Stimulated activated CD4-positive, alpha-beta T cell treated with anti-CD3 and anti-CD28 coated beads, Interleukin-4, amount 100 ng/mL, for 48 hours (primary cell): ENCODE measurements around the gene IQGAP3.
"Not testable (repeated sequence)": the region's sequence is repeated elsewhere in the genome, so short reads cannot be mapped to it uniquely, and the experiment has no call there.

Experiments
- DNase-seq, 2 donors: peaks; one replicate each; pipeline ENCODE4 v3.0.0-alpha.2; 2020; ENCODE audit warnings: low read depth in 2 of 2

Gene IQGAP3, protein sequence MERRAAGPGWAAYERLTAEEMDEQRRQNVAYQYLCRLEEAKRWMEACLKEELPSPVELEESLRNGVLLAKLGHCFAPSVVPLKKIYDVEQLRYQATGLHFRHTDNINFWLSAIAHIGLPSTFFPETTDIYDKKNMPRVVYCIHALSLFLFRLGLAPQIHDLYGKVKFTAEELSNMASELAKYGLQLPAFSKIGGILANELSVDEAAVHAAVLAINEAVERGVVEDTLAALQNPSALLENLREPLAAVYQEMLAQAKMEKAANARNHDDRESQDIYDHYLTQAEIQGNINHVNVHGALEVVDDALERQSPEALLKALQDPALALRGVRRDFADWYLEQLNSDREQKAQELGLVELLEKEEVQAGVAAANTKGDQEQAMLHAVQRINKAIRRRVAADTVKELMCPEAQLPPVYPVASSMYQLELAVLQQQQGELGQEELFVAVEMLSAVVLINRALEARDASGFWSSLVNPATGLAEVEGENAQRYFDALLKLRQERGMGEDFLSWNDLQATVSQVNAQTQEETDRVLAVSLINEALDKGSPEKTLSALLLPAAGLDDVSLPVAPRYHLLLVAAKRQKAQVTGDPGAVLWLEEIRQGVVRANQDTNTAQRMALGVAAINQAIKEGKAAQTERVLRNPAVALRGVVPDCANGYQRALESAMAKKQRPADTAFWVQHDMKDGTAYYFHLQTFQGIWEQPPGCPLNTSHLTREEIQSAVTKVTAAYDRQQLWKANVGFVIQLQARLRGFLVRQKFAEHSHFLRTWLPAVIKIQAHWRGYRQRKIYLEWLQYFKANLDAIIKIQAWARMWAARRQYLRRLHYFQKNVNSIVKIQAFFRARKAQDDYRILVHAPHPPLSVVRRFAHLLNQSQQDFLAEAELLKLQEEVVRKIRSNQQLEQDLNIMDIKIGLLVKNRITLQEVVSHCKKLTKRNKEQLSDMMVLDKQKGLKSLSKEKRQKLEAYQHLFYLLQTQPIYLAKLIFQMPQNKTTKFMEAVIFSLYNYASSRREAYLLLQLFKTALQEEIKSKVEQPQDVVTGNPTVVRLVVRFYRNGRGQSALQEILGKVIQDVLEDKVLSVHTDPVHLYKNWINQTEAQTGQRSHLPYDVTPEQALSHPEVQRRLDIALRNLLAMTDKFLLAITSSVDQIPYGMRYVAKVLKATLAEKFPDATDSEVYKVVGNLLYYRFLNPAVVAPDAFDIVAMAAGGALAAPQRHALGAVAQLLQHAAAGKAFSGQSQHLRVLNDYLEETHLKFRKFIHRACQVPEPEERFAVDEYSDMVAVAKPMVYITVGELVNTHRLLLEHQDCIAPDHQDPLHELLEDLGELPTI (N-terminal part only)

DNA sequence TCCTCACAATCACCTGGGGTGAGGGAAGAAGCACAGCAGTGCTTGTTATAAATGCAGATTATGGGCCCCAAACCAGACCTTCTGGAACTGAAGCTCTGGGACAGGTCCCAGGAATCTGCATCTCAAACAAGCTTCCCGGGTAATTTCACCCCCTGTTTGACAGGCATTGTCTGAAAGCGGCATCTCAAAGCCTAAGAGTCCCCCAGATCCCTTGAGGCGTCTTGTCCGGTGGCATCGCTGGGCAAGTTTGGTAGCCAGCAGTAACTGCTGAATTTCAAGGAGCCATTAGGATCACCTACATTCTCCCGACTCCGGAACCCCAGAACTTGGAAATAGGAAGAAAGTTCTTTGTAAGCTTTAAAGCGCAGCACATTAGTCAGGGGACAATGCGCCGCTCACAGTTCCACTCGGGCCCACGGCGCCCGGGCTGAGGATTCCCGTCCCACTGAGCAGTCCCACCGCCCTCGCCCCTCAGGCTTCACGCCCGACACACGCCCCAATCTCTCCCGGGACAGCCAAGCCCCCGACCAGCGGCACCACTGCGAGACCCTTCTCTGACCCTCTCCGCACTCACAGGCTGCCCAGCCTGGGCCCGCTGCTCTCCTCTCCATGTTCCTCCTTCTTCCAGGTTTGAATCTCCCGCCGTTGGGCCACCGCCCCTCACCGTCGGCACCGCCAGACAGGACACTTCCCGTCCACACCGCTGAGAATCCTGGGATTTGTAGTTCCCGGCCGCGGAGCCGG, at the start of gene IQGAP3:
Gene IQGAP3 (minus strand): TSS at position 647 of the 744 bp plus-strand sequence. CDS start 36 bp downstream, at position 611.
- DNase-seq = peak; percentile 66 to 68

DNA sequence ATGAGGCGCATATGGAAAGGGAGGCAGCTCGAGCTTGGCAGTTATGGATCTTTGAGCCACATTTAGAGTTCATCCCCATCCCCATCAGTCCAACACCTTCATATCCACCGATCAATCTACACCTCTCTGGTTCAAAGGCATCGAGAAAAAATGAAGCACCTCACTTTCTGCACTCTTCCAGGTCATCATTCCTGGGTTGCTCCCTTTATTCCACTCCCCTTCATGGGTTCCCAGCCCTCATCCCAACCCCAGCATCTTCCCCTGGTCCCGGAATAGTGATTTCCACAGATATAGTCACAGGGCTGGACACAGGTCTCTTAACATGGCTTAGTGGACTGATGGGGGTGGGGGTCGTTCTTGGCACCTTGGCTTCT, 47.2 kb upstream of the IQGAP3 start:
- no peak for DNase-seq

DNA sequence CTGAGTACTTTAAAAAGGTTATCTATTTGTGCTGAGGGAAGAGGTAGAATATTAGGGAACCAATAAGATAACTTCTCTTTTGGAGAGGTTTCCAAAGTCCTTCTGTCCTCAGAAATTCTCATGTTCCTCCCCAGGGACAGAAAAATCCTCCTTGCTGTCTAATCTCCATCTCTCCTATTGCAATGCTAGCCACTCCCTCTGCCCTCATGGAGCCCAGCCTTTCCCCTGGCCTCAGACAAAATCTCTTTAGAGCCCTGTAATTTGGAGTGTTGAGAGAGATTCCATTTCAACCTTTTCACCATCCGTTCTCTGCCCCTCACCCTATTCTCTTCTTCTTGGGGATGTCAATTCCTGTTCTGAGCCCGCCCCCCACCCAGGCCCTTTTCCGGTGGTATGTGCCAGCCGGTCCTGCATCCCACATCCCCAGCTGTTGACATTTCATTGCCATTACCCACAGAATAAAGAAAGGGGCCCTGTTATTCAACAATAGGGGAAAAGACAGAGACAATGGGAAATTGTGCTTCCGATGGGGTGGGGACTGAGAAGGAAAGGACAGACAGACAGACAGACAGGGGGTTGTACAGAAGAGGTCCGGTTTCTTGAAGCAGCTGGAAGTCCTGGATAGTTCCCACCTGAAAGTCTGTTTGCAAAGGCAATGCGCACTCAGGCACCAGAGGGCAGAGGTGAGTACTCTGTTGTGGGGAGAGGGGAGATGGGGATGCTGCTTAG, 46.7 kb upstream of the IQGAP3 start, which contains the start of gene HAPLN2:
Gene HAPLN2 (plus strand): TSS at position 563 of the 729 bp plus-strand sequence. CDS start 4,076 bp downstream, outside the sequence.
- DNase-seq = no peak

DNA sequence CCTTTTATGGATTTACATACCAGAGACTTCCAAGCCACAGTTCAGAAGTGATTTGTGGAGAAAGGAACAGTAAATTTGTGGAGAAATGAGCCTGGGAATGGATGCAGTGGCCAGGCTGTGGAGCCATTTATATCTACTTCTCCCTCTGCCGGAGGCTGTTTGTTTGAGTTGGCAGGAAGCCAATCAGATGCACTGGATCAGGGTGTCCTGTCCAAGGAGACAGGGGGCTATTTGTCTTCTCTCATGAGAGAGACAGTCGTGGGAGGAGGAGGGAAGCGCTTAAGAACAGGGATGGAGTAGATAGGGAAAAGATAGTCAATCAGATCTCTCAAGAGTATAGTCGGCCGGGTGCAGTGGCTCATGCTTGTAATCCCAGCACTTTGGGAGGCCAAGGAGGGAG, 44.1 kb upstream of the IQGAP3 start:
- no peak for DNase-seq

DNA sequence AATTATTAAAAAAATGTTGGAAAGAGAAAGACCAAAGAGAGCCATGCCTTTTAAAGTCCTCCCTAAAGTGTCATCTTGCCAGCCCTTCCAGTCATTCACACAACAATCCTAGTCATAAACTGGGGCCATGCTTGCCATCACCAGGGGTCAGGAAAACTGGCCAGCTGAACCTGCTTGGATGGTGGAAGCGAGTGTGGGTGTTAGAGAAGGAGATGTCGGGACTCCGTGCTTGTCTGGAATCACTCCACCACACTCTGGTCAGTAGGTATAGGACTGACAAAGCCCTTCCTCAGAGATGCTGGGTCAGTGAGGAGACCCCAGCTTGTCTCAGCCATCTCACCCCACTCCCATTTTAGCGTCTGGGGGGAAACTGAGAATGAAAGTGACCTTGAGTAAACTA, 43.6 kb upstream of the IQGAP3 start:
- no peak for DNase-seq

DNA sequence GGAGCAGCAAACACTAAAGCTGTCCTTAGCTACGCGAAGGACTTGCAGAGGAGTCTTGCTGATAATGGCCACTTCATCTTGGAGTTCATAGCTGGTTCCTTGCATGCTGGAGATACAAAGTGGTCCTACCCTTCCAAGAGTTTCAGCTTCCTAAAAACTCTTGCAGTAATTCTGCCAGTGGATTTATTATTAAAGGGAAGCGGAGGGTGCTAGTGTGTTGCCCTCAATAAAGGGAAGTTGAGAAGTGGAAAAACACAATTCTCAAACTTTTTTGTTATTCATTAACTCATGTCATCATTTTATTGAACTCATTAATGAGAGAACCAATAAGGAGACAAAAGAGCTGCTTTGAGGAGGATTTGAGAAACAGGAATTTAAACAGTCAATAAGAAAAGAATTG, 40.3 kb upstream of the IQGAP3 start:
- no peak for DNase-seq

DNA sequence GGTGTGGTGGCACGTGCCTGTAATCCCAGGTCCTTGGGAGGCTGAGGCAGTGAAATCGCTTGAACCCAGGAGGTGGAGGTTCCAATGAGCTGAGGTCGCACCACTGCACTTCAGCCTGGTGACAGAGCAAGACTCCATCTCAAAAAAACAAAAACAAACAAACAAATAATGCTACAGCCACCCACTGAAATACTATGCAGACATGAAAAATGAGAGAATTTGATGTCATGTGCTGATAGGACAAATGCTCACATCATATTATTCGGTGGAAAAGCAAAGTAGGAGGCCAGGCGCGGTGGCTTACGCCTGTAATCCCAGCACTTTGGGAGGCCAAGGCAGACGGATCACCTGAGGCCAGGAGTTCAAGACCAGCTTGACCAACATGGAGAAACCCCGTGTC, 37.7 kb upstream of the IQGAP3 start:
- not testable (repeated sequence) for DNase-seq

DNA sequence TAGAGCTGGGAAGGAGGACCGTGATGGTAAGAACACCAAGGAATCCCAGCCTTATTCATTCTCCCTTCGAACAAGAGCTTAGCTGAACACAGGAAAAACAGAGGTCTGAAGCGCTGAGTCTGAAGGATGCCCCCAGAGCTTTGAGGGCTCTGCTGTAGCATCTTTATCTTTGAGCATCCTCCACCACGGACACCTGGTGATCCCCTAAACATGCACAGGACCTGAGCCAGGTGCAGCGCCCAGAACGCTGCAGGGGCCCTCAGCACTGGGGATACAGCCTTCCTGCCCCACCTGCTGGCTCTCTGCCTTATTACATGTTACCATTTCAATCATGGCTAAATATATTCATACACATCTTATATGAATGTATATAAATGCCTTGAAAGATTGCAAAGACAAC, 36.6 kb upstream of the IQGAP3 start:
- DNase-seq = peak; percentile 45 to 54

DNA sequence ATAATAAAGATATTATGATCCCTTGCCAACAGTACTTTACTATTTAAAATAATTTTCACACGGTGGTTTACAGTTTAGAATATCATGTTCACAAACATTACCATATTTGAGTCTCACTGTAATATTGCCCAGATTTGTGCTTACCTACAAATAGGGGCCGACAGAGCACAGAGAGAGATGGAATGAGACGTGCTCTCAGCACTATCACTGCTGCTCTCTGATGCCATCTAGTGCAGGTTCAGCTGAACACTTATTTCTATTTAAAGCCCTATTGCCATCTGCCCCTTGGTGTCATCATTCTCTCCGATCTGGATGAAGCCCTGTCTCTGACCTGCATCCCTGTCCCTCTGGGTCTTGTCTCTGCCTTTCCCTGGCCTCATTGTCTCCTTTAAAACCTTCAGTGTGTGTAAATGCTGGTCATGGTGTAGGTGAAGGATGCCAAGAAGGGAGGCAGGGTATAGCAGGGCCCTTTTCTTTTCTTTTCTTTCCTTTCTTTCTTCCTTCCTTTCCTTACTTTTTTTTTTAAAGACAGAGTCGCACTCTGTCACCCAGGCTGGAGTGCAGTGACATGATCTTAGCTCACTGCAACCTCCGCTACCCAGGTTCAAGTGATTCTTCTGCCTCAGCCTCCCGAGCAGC, 35.8 kb upstream of the IQGAP3 start:
- peak in 1 of 2 donors; percentile 49 for DNase-seq

DNA sequence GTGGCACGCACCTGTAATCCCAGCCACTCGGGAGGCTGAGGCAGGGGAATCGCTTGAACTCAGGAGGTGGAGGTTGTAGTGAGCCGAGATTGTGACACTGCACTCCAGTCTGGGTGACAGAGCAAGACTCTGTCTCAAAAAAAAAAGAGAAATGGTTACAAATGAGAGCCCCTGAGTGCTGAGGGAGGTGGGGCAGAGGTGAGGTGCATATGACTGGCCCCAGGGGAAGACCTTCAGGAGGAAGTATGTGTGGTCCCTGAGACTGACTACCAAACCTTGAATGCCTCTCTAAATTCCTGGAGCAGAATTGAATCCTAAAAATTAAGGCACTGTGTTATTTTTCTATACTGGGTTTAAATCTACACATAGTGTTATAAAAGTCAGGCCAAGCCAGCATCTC, 35.0 kb upstream of the IQGAP3 start:
- DNase-seq = not testable (repeated sequence)

DNA sequence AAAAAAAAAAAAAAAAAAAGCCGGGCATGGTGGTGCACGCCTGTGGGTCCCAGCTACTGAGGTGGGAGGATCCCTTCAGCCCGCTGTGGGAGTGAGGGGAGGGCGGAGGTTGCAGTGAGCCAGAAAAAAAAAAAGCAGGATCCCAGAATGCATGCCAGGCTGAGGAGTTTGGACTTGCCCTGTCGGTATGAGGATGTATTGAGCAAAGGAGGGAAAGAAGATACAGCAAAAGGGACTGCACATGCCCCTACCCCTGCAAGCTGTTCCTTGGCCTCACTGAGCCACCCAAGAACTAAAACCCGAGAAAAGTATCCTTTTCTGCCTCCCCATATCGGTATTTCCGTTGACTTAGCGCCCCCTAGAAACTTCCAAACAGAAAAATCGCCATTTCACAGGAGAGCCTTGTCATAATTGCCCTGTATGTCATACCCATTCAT, 30.2 kb upstream of the IQGAP3 start:
- DNase-seq = no peak

DNA sequence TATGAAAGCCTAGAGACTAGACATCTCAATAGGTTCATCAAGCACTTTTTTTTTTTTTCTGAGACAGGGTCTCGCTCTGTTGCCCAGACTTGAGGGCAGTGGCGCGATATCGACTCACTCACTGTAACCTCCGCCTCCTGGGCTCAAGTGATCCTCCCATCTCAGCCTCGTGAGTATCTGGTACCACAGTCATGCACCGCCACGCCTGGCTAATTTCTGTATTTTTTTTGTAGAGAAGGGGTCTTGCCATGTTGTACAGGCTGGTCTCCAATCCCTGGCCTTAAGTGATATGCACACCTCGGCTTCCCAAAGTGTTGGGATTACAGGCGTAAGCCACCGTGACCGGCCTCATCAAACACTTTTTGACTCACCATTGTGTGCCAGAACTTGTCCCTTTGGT, 29.5 kb upstream of the IQGAP3 start:
- no peak for DNase-seq

DNA sequence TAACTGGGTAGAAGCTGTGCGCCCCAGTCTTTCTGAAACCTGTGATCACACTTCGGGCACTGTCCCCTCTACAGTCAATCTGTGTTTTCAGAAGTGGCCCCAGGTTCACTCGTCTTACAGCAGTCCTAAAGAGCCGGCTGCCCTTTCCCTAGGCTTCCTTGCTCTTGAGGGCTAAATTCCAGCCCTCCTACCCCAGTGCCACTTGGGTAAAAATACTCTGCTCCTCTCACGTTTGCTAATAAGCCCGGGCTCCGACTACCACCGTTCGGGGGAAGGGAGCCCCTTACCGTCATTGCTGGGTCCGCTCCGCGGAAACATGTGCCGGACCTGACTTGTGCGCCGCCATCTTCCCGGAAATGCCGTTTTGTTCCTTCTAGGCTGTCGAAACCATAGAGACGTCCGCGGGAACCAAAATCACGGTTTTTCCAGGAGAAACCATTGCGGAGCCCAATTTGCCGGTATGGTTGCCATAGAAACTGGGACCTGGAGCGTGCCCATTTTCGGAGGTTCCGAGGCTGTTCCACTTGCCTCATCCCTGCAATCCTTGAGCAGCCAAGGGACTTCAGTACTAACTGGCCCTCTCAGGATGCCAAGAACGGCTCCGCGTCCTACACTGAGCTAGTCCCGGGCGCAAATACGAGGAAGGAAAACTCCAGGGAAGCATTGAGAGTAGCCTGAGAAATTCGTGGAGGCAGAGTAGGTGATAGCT, 28.9 kb upstream of the IQGAP3 start, which contains the start of gene GPATCH4:
Gene GPATCH4 (minus strand): TSS at position 358 of the 709 bp plus-strand sequence.
- DNase-seq = peak; percentile 68 to 78

DNA sequence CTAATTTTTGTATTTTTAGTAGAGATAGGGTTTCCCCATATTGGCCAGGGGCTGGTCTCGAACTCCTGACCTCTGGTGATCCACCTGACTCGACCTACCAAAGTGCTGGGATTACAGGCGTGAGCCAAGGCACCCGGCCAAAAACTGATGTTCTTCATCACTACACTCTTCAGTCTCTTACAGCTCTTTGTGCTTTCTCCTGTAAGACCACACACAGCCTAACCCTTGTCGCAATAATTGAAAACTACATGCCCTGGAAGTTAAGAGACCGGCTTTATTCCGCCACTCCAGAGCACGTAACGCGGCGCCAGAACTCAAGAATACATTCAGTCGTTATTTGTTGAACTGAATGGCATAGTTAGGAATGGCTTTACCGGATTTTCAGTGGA, 28.4 kb upstream of the IQGAP3 start:
- no peak for DNase-seq

DNA sequence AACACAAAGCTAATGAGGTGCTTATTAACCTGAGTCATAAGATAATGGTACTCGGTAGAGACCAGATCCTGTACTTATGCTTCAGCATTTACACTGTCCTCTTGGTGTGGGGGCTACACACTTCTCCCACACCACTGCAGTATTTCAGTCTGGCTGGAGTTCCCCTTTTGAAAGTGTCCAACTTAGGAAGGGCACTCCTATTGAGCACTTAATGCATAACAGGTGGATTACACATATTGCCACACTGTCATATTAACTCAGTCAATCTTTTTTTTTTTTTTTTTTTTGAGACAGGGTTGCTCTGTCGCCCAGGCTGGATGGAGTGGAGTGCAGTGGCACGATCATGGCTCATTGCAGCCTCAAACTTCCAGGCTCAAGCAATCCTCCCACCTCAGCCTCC, 27.4 kb upstream of the IQGAP3 start:
- DNase-seq = no peak

DNA sequence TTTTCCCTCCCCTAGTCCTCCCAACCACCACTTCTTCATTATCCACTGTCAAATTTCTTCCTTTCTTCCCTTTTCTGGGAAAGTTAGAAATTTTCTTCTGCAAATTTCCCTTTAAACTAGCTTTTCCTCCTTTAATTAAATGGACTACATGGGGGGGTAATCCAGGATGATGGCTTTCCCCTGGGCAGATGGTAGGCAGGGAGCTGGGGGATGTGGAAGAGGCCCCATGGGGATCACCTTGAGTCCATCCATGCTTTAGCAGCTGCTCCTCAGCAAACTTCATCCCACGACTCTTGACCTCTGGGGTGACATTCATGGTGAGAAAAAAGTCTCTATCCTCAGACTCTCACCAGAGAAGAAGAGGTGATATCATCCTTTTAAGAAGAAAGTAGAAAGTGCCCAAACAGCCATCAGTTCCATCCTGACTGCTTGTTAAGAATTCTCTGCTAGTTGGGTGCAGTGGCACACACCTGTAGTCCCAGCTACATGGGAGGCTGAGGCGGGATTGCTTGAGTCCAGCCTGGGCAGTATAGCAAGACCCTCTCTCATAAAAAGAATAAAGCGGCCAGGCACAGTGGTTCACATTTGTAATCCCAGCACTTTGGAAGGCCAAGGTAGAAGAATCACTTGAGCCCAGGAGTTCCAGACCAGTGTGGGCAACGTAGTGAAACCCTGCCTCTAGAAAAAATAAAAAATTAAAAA, 26.5 kb upstream of the IQGAP3 start:
- DNase-seq = no peak

DNA sequence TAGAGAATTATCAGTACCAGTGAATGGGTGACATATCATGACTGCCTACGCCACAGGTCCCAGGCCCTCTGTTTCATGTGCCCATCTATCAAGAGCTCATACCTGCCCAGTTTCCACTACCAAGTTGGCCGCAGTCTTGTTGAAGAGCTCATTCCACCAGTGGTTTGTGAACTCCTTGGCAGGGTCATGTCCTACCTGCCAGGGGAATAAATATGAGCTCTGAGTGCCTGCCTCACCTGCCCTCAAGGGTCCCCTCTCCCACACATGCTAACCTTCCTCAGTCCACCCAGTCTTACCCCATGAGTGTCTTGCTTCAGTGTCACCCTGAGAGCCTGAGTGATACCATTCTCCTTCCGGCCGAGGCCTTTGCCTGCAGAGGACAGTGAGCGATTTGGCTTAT, 25.8 kb upstream of the IQGAP3 start:
- no peak for DNase-seq

DNA sequence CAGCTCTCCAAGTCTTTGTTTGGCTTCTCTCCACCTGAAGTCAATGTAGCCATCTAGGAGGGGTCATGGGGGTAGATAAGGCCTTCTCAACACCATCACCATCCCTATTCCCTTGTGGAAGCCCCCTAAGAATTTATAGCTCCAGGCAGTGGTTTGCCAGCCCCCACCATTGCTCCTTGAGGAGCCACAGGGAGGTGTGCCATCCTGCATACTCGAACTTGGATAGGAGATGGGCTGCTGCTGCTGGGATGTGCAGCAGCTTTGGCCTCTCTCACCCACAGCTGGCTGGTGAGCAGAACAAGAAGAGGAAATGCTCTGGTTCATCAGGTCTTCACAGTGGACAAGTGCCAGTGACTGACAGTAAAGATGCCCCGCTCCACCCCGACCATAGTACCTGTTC, 24.1 kb upstream of the IQGAP3 start:
- DNase-seq = no peak
